Panc1 (cell line): Measurements from ENCODE around the gene APOL2. TPM values are rescaled to one million over a fixed set of nuclear protein-coding genes. Genes with fewer than 3 reads are reported as not detected.
"Not testable (repeated sequence)": the region's sequence is repeated elsewhere in the genome, so short reads cannot be mapped to it uniquely, and the experiment has no call there.

Source experiments
- ATAC-seq: fragments of 200-7000 bp; cut with Tn5 transposase; 2 replicates; pipeline ENCODE4 v1.9.1; 2020; ENCODE audit warnings: mild to moderate bottlenecking, moderate library complexity
- BruUV-seq: library from RNA; stranded (reverse); fragments of 400-500 nt; replicated peaks from 2 replicates; lab custom pipeline; 2021; lab: Mats Ljungman, UMichigan
- CTCF ChIA-PET: fragments of 300-600 bp; sonication (Branson Sonifier 250); formaldehyde crosslinking; loops from one replicate; lab custom pipeline; 2022; ENCODE audit warnings: antibody characterized with exemption; lab: Charles Lee
- POLR2A ChIA-PET: fragments of 300-600 bp; sonication (Branson Sonifier 250); formaldehyde crosslinking; loops from one replicate; lab custom pipeline; 2022; ENCODE audit warnings: antibody characterized with exemption; lab: Charles Lee
- DNase-seq: peaks from one replicate; pipeline ENCODE4 v3.0.0-alpha.2; 2010; ENCODE audit warnings: low read depth, low spot score
- H3K27ac ChIP-seq: 2 replicates; pipeline ENCODE4 v1.5.1; 2011; ENCODE audit warnings: mild to moderate bottlenecking, low read length, inconsistent platforms
- H3K27me3 ChIP-seq: fragments of 200-500 bp; sonication (Bioruptor generic); 2 replicates; pipeline ENCODE4 v1.6.0; 2014; ENCODE audit warnings: low read length, inconsistent platforms; ENCODE audit not compliant: control insufficient read depth, insufficient read depth
- H3K36me3 ChIP-seq: fragments of 200-500 bp; sonication (Bioruptor generic); 2 replicates; pipeline ENCODE4 v1.5.1; 2014; ENCODE audit warnings: inconsistent platforms, mild to moderate bottlenecking, low read length, moderate library complexity; ENCODE audit not compliant: control insufficient read depth, insufficient read depth
- H3K4me1 ChIP-seq: 2 replicates; pipeline ENCODE4 v1.5.1; 2011; ENCODE audit warnings: inconsistent platforms, mild to moderate bottlenecking, low read length, moderate library complexity; ENCODE audit not compliant: control insufficient read depth, insufficient read depth
- H3K4me3 ChIP-seq, 2 experiments: 2 replicates each; pipeline ENCODE4 v1.5.1; 2011 to 2012; ENCODE audit warnings: low read depth in 2 of 2, low read length in 2 of 2, mild to moderate bottlenecking in 2 of 2, inconsistent platforms in 1 of 2, moderate library complexity in 1 of 2
- H3K9me3 ChIP-seq: fragments of 200-500 bp; sonication (Bioruptor generic); 2 replicates; pipeline ENCODE4 v1.5.1; 2014; ENCODE audit warnings: low read depth, mild to moderate bottlenecking, inconsistent platforms, low read length, moderate library complexity; ENCODE audit not compliant: control insufficient read depth, insufficient read depth
- CTCF ChIP-seq: fragments of 450-650 bp; IDR thresholded peaks from 2 replicates; pipeline ENCODE4 v1.5.1; 2017; ENCODE audit warnings: mild to moderate bottlenecking
- POLR2AphosphoS5 ChIP-seq: IDR thresholded peaks from 2 replicates; pipeline ENCODE4 v1.6.1; 2012; ENCODE audit warnings: mild to moderate bottlenecking, low read depth, low read length, moderate library complexity
- REST ChIP-seq, 2 experiments: IDR thresholded peaks; 2 replicates each; pipeline ENCODE4 v1.6.1; 2011 to 2012; ENCODE audit warnings: low read depth in 2 of 2, control low read depth in 1 of 2, low read length in 1 of 2, mild to moderate bottlenecking in 1 of 2, moderate library complexity in 1 of 2; ENCODE audit not compliant: insufficient read depth in 1 of 2
- SIN3A ChIP-seq: IDR thresholded peaks from 2 replicates; pipeline ENCODE4 v1.6.1; 2012; ENCODE audit warnings: low read depth, mild to moderate bottlenecking, low read length, moderate library complexity, borderline replicate concordance; ENCODE audit not compliant: insufficient read depth
- TCF7L2 ChIP-seq: IDR thresholded peaks from 2 replicates; pipeline ENCODE4 v1.6.1; 2011; ENCODE audit warnings: mild to moderate bottlenecking, low read depth, low read length, inconsistent platforms
- in situ Hi-C: cut with HindIII; loops from 2 replicates; pipeline ENCODE4 v1.10.0; 2016; ENCODE audit warnings: low sequenced_read_pairs, low pct_unique_long_range_greater_than_20kb
- intact Hi-C: fragments of 100-400 bp; cut with micrococcal nuclease; formaldehyde crosslinking; loops from one replicate; pipeline ENCODE4 v1.10.0; 2022; ENCODE audit not compliant: unreplicated experiment
- total RNA-seq: library from RNA; stranded (reverse); gene quantifications from one replicate; pipeline ENCODE4 v1.2.1, GENCODE V29; 2021; ENCODE audit not compliant: unreplicated experiment

The APOL2 gene
- total RNA-seq, 1 experiment from 2014 or later: 34.4 TPM

DNA sequence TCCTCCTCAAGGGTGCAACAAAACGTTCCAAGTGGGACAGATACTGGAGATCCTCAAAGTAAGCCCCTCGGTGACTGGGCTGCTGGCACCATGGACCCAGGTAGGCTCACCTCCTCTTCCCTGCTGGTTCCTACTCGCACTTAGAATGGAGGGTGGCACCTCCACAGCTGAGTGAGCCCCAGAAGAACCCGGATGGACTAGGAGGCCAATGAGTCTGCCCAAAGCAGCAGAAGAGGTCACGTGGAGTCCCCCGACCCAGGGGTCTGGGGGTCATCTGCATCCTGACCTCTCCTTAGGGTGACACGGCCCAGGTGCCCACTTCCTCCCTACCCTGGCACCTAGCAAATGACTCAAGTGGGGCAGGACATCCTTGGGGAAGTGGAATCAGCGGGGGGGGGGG, 18.0 kb upstream of the APOL2 start:
- no peak overlapping the region for H3K4me3 ChIP-seq
- no peaks in the 10 kb centered on the region for H3K9me3 ChIP-seq
- peaks cover 5% of the 10 kb centered on the region; the same call in 1 of the 2 replicates for H3K4me1 ChIP-seq
- DNase-seq: no peak
- no peaks in the 10 kb centered on the region for H3K27me3 ChIP-seq
- ChIA-PET POLR2A (no interaction called here), CTCF (no interaction called here)
- BruUV-seq: no TSS peak
- no peak for TF ChIP-seq POLR2AphosphoS5
- TF ChIP-seq CTCF: no peak
- no peak for TF ChIP-seq REST (IDR thresholded peaks at IDR 0.05; ENCODE audit: insufficient read depth in 1 of 2, low read depth in 2 of 2, low read length in 1 of 2)
- TF ChIP-seq TCF7L2: no peak
- no peak for TF ChIP-seq SIN3A
- H3K36me3 ChIP-seq: no peaks in the 10 kb centered on the region
- intact Hi-C loops (no loop called here), in situ Hi-C loops (no loop called here)
- no peak overlapping the region for H3K27ac ChIP-seq
- ATAC-seq: no peak

DNA sequence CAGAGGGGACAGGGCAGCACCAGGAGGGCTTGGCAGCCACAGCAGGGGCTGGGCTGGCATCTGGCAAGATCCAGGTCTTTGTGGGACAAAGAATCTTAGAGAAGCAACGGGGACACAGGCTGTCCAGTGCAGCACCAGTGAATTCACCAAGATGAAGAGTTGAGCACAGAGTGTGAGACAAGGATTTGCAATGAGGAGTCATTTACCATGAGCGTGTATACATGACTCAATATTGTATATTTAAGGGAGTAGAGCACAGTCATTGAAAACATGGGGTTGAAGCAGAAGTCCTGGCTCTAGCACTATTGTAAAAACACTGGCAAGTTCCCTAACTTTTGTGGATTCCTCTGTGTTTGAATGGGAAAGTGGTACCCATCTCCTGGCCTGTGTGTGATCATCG, 17.2 kb upstream of the APOL2 start:
- POLR2A ChIA-PET: no interaction called here
- TF ChIP-seq POLR2AphosphoS5: no peak
- no peak for TF ChIP-seq CTCF
- TF ChIP-seq TCF7L2: no peak
- TF ChIP-seq SIN3A: no peak
- TF ChIP-seq REST (IDR thresholded peaks at IDR 0.05; ENCODE audit: insufficient read depth in 1 of 2, low read depth in 2 of 2, low read length in 1 of 2): no peak
- no peaks in the 10 kb centered on the region for H3K36me3 ChIP-seq
- no peaks in the 10 kb centered on the region for H3K27me3 ChIP-seq
- peaks cover 5% of the 10 kb centered on the region; the same call in 1 of the 2 replicates for H3K4me1 ChIP-seq
- in situ Hi-C loops (no loop called here), intact Hi-C loops (no loop called here)
- CTCF ChIA-PET: no interaction called here
- no TSS peak for BruUV-seq
- H3K4me3 ChIP-seq: no peak overlapping the region
- no peak for ATAC-seq
- H3K27ac ChIP-seq: no peak overlapping the region
- no peaks in the 10 kb centered on the region for H3K9me3 ChIP-seq
- no peak for DNase-seq

GRCh38 chr22:36255572-36255971, 16.2 kb upstream of the APOL2 start:
- POLR2A ChIA-PET: interaction anchor here (0.6 to 0.7 kb wide), 2 partner anchors 16 to 46 kb away, joined by 3 to 4 read pairs; partner anchors contain the start of gene APOL2
- DNase-seq, H3K27ac ChIP-seq, in situ Hi-C loops, H3K9me3 ChIP-seq, intact Hi-C loops, H3K4me3 ChIP-seq, H3K4me1 ChIP-seq, BruUV-seq, CTCF ChIA-PET, H3K36me3 ChIP-seq, H3K27me3 ChIP-seq, ATAC-seq: not testable (repeated sequence)
